Progenitor cell of endocrine pancreas (in vitro differentiated cells): ENCODE data around the gene NRXN3. TPM values are rescaled to one million over a fixed set of nuclear protein-coding genes. Genes with fewer than 3 reads are reported as not detected.

Experiments
- DNase-seq: peaks from one replicate; pipeline ENCODE4 v3.0.0; 2021; ENCODE audit warnings: low spot score; ENCODE audit not compliant: unreplicated experiment
- H3K27ac Mint-ChIP-seq: 2 replicates; pipeline ENCODE4 v1.8.0; 2021; ENCODE audit warnings: mild to moderate bottlenecking, moderate library complexity, mixed read lengths
- H3K27me3 Mint-ChIP-seq: 2 replicates; pipeline ENCODE4 v1.8.0; 2021; ENCODE audit warnings: mixed read lengths
- H3K36me3 Mint-ChIP-seq: 2 replicates; pipeline ENCODE4 v1.8.0; 2022; ENCODE audit warnings: mixed read lengths; ENCODE audit not compliant: insufficient read depth
- H3K4me1 Mint-ChIP-seq: 2 replicates; pipeline ENCODE4 v1.8.0; 2021; ENCODE audit warnings: low read depth, mixed read lengths
- H3K4me3 Mint-ChIP-seq: 2 replicates; pipeline ENCODE4 v1.8.0; 2021; ENCODE audit warnings: low read depth, mild to moderate bottlenecking, moderate library complexity, mixed read lengths
- H3K9me3 Mint-ChIP-seq: 2 replicates; pipeline ENCODE4 v1.8.0; 2021; ENCODE audit warnings: low read depth, mixed read lengths
- total RNA-seq: library from RNA; stranded (reverse); gene quantifications from 2 replicates; pipeline ENCODE4 v1.2.1, GENCODE V29; 2021
- TF ChIP-seq, protein P1 (sequence below): fragments of 200-600 bp; sonication (generic); IDR thresholded peaks from one replicate; pipeline ENCODE4 v1.5.0; 2021; ENCODE audit warnings: antibody characterized with exemption, mild to moderate bottlenecking; ENCODE audit not compliant: unreplicated experiment

NRXN3 gene
- total RNA-seq, 1 donor from 2014 or later = 22.1 TPM

DNA sequence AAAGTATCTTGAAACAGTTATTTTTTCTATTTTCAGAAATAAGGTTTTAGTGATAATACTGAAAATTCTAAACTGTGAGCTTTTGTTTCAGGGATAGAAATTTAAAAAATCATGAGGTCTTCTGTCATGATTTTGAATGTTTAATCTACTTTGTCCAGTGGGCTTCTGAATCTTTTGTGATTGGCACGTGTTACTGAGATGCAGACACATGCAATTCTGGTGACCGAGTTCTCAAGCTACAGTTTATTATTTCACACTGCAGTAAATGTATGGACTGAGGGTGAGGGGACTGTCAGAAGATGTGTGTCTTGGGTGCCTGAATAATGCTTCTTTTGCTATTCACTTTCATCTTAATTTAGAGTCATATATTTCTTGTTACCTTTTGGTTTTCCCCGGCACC lies 1262.5 kb downstream of the NRXN3 start:
- H3K27me3 Mint-ChIP-seq = peaks cover 2% of the 10 kb centered on the region
- no peaks in the 10 kb centered on the region for H3K36me3 Mint-ChIP-seq
- peaks cover 20% of the 10 kb centered on the region for H3K4me1 Mint-ChIP-seq
- TF ChIP-seq, protein P1, sequence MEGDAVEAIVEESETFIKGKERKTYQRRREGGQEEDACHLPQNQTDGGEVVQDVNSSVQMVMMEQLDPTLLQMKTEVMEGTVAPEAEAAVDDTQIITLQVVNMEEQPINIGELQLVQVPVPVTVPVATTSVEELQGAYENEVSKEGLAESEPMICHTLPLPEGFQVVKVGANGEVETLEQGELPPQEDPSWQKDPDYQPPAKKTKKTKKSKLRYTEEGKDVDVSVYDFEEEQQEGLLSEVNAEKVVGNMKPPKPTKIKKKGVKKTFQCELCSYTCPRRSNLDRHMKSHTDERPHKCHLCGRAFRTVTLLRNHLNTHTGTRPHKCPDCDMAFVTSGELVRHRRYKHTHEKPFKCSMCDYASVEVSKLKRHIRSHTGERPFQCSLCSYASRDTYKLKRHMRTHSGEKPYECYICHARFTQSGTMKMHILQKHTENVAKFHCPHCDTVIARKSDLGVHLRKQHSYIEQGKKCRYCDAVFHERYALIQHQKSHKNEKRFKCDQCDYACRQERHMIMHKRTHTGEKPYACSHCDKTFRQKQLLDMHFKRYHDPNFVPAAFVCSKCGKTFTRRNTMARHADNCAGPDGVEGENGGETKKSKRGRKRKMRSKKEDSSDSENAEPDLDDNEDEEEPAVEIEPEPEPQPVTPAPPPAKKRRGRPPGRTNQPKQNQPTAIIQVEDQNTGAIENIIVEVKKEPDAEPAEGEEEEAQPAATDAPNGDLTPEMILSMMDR = no peak
- H3K9me3 Mint-ChIP-seq = no peaks in the 10 kb centered on the region
- no peak overlapping the region for H3K27ac Mint-ChIP-seq
- DNase-seq = no peak
- H3K4me3 Mint-ChIP-seq = no peak overlapping the region

GRCh38 chr14:79436335-79436734 lies 1266.2 kb downstream of the NRXN3 start:
- Mint-ChIP-seq H3K4me3 (no peak overlapping the region), H3K9me3 (no peaks in the 10 kb centered on the region), H3K36me3 (no peaks in the 10 kb centered on the region), H3K27ac (no peak overlapping the region), H3K4me1 (peaks cover 31% of the 10 kb centered on the region), H3K27me3 (peaks cover 2% of the 10 kb centered on the region)
- TF ChIP-seq, protein P1 = no peak
- DNase-seq = no peak

DNA sequence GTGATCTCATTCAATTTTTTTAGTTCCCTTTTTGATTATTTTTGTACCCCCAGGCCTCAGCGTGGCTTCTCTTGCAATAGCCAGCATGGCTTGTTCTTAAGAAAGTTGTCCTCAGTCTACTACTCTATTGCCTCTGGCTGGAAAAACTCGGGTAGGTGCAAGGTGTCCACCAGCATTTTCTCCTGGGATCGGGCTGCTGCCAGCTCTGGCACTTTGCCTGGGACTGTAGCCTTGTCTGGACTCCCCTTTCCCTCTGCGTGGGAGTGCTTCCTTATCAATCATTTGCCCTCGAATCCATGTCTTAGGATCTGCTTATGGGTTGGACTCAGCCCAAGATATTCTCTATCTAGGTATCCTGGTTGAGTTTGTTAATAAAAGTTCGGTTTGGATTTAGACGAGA lies 1267.8 kb downstream of the NRXN3 start:
- H3K27me3 Mint-ChIP-seq = no peaks in the 10 kb centered on the region
- H3K4me1 Mint-ChIP-seq = peaks cover 31% of the 10 kb centered on the region
- no peak for DNase-seq
- no peaks in the 10 kb centered on the region for H3K9me3 Mint-ChIP-seq
- H3K36me3 Mint-ChIP-seq = no peaks in the 10 kb centered on the region
- no peak overlapping the region for H3K27ac Mint-ChIP-seq
- no peak overlapping the region for H3K4me3 Mint-ChIP-seq
- TF ChIP-seq, protein P1 = no peak

DNA sequence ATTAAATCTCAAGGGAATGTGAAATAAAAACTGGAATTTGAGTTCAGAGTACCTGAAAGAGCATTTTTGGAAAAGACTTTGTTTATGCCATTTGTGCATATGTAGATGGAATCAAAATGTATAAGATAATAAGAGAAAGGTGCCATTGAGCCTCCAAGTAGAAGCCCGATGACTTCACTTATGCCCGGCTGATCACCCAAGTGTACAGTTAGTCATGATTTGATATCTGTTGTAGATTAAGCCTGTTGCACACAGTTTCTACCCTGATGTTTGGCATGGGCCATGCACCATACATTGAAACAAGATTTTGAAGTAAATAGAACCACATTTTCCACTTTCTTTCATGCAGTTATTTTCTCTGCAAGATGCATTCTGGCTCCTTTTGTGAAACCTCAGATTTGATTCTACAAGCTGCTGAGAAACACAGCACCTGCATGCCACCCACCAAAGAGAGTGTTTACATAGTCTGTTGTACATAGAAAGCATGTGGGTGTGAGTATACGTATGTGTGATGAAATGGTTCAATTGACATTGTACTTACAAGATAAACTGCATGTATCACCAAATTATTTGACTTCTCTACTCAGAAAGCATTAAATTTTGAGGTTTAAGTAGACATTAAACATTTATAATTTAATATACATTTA lies 1268.6 kb downstream of the NRXN3 start:
- TF ChIP-seq, protein P1 = no peak
- Mint-ChIP-seq H3K36me3 (no peaks in the 10 kb centered on the region), H3K27ac (peak overlapping the region; percentile 31), H3K9me3 (no peaks in the 10 kb centered on the region), H3K4me1 (peaks cover 32% of the 10 kb centered on the region), H3K4me3 (no peak overlapping the region), H3K27me3 (no peaks in the 10 kb centered on the region)
- DNase-seq = no peak

GRCh38 chr14:79442786-79443185 lies 1272.6 kb downstream of the NRXN3 start:
- Mint-ChIP-seq H3K36me3 (no peaks in the 10 kb centered on the region), H3K4me3 (no peak overlapping the region), H3K9me3 (no peaks in the 10 kb centered on the region), H3K4me1 (peaks cover 14% of the 10 kb centered on the region), H3K27ac (no peak overlapping the region), H3K27me3 (no peaks in the 10 kb centered on the region)
- no peak for DNase-seq
- TF ChIP-seq, protein P1 = no peak
